Neural cell (in vitro differentiated cells): ENCODE data around the gene FSIP2. TPM values are rescaled to one million over a fixed set of nuclear protein-coding genes. Genes with fewer than 3 reads are reported as not detected.

ENCODE experiments used
- H2AFZ ChIP-seq: fragments of 200-600, 300-800 bp; sonication (generic), shearing (Covaris generic); 2 replicates; pipeline ENCODE4 v1.6.0; 2014; ENCODE audit warnings: low read depth, mild to moderate bottlenecking, antibody characterized with exemption, low read length, moderate library complexity
- H3F3A ChIP-seq: fragments of 200-600 bp; shearing (Covaris generic); 2 replicates; pipeline ENCODE4 v1.6.1; 2016; ENCODE audit warnings: mild to moderate bottlenecking, moderate library complexity, mixed read lengths, antibody characterized with exemption, low read length; ENCODE audit not compliant: insufficient read depth, poor library complexity, severe bottlenecking
- H3K27ac ChIP-seq: fragments of 200-600, 300-800 bp; sonication (generic), shearing (Covaris generic); 2 replicates; pipeline ENCODE4 v1.5.1; 2014; ENCODE audit warnings: mild to moderate bottlenecking, low read length, moderate library complexity
- H3K27me3 ChIP-seq: fragments of 300-800, 200-600 bp; sonication (generic), shearing (Covaris generic); 2 replicates; pipeline ENCODE4 v1.6.0; 2014; ENCODE audit warnings: mild to moderate bottlenecking, low read depth, low read length, moderate library complexity; ENCODE audit not compliant: insufficient read depth
- H3K36me3 ChIP-seq: fragments of 300-800, 200-600 bp; sonication (generic), shearing (Covaris generic); 2 replicates; pipeline ENCODE4 v1.5.1; 2014; ENCODE audit warnings: mild to moderate bottlenecking, antibody characterized with exemption, low read length, moderate library complexity; ENCODE audit not compliant: insufficient read depth
- H3K4me2 ChIP-seq: fragments of 300-800, 200-600 bp; sonication (generic), shearing (Covaris generic); 2 replicates; pipeline ENCODE4 v1.6.0; 2014; ENCODE audit warnings: mild to moderate bottlenecking, low read length
- H3K4me3 ChIP-seq: fragments of 300-800, 200-600 bp; sonication (generic), shearing (Covaris generic); 2 replicates; pipeline ENCODE4 v1.5.1; 2014; ENCODE audit warnings: mild to moderate bottlenecking, low read length, moderate library complexity
- H3K79me2 ChIP-seq: fragments of 200-600 bp; shearing (Covaris generic); replicated peaks from 2 replicates; pipeline ENCODE4 v1.6.0; 2014; ENCODE audit warnings: mild to moderate bottlenecking, low read length, moderate library complexity; ENCODE audit not compliant: insufficient read depth
- H3K9ac ChIP-seq: fragments of 300-800, 200-600 bp; sonication (generic), shearing (Covaris generic); 2 replicates; pipeline ENCODE4 v1.6.1; 2016; ENCODE audit warnings: mild to moderate bottlenecking, low read length, mixed read lengths
- H3K9me2 ChIP-seq: fragments of 200-600 bp; shearing (Covaris generic); 2 replicates; pipeline ENCODE4 v1.6.1; 2016; ENCODE audit warnings: mild to moderate bottlenecking, low read length, mixed read lengths; ENCODE audit not compliant: insufficient read depth
- H3K9me3 ChIP-seq: fragments of 200-600, 300-800 bp; sonication (generic), shearing (Covaris generic); 2 replicates; pipeline ENCODE4 v1.6.1; 2016; ENCODE audit warnings: mild to moderate bottlenecking, mixed run types, low read length, moderate library complexity, mixed read lengths
- H4K20me1 ChIP-seq: fragments of 200-600 bp; shearing (Covaris generic); 2 replicates; pipeline ENCODE4 v1.6.1; 2016; ENCODE audit warnings: mild to moderate bottlenecking, mixed run types; ENCODE audit not compliant: insufficient read depth
- EP300 ChIP-seq: fragments of 450-650 bp; conservative IDR thresholded peaks from 2 replicates; pipeline ENCODE4 v1.6.1; 2014; ENCODE audit warnings: antibody characterized with exemption, mild to moderate bottlenecking, moderate library complexity; ENCODE audit not compliant: poor library complexity, severe bottlenecking
- EZH2 ChIP-seq: fragments of 200-600, 300-800 bp; shearing (Covaris generic), sonication (generic); IDR thresholded peaks from 2 replicates; pipeline ENCODE4 v1.6.1; 2014; ENCODE audit warnings: antibody characterized with exemption, low read length, borderline replicate concordance, mild to moderate bottlenecking; ENCODE audit not compliant: insufficient read depth, poor library complexity, severe bottlenecking
- MXI1 ChIP-seq: fragments of 450-650 bp; conservative IDR thresholded peaks from 2 replicates; pipeline ENCODE4 v1.6.1; 2014; ENCODE audit warnings: antibody characterized with exemption, mild to moderate bottlenecking; ENCODE audit not compliant: poor library complexity, severe bottlenecking
- POLR2AphosphoS5 ChIP-seq: IDR thresholded peaks from 2 replicates; pipeline ENCODE4 v1.6.1; 2012
- RAD21 ChIP-seq: fragments of 450-650 bp; conservative IDR thresholded peaks from 2 replicates; pipeline ENCODE4 v1.6.1; 2014; ENCODE audit warnings: antibody characterized with exemption, mild to moderate bottlenecking, moderate library complexity
- SMC3 ChIP-seq: fragments of 450-650 bp; conservative IDR thresholded peaks from 2 replicates; pipeline ENCODE4 v1.6.1; 2014; ENCODE audit warnings: antibody characterized with exemption, mild to moderate bottlenecking, moderate library complexity; ENCODE audit not compliant: poor library complexity
- TAF1 ChIP-seq: IDR thresholded peaks from 2 replicates; pipeline ENCODE4 v1.6.1; 2012; ENCODE audit warnings: low read depth
- polyA plus RNA-seq: library from polyadenylated mRNA; depleted of rRNA; stranded (reverse); fragments of >200 nt; gene quantifications from 2 replicates; pipeline ENCODE4 v1.2.3, GENCODE V29; 2014
- TF ChIP-seq, protein P1 (sequence below): IDR thresholded peaks from 2 replicates; pipeline ENCODE4 v1.6.1; 2012; ENCODE audit warnings: borderline replicate concordance
- TF ChIP-seq, protein P2 (sequence below): fragments of 450-650 bp; IDR thresholded peaks from 2 replicates; pipeline ENCODE4 v1.5.1; 2014; ENCODE audit warnings: antibody characterized with exemption, mild to moderate bottlenecking, moderate library complexity; ENCODE audit not compliant: poor library complexity, severe bottlenecking

The FSIP2 gene
- polyA plus RNA-seq, 1 donor from 2014 or later: 11.0 TPM

DNA sequence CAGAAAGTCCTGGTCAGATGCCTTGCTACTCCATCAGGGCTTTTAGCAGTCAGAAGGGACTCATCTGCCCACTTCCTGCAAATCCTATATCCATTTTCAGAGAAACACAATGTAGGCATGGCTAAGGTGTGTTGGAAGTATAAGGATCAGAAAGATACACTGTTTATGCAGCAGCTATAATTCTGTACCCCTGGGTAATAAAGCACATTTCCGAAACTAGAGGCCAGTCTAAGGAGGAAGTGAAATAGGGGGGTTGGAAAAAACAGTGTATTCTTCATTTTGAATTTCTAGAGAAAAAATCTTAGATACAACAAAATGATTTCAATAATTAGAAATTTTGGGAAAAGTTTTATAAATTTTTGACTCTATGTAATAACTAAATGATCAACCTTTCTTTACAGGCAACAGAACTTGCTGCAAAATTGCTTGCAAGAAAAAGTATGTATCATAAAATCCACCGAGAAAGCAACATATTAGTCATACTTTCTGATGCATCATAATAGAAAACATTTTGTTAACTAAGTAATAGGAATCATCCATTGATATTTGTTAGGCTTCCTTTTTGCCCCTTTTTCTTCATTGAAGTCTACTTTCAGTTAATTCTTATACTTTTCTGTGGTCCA lies 47.4 kb downstream of the FSIP2 start:
- no peak overlapping the region for H3K4me3 ChIP-seq
- H3K27ac ChIP-seq: no peak overlapping the region
- H3K36me3 ChIP-seq: no peaks in the 10 kb centered on the region
- no peak overlapping the region for H3K4me2 ChIP-seq
- no peaks in the 10 kb centered on the region for H3K9me3 ChIP-seq
- H3K9ac ChIP-seq: no peak overlapping the region
- no peak overlapping the region for H2AFZ ChIP-seq
- TF ChIP-seq TAF1: no peak
- no peak for TF ChIP-seq EZH2
- no peaks in the 10 kb centered on the region for H3K27me3 ChIP-seq
- no peaks in the 10 kb centered on the region for H4K20me1 ChIP-seq
- no peaks in the 10 kb centered on the region for H3K79me2 ChIP-seq
- no peaks in the 10 kb centered on the region for H3K9me2 ChIP-seq
- no peaks in the 10 kb centered on the region for H3F3A ChIP-seq

DNA sequence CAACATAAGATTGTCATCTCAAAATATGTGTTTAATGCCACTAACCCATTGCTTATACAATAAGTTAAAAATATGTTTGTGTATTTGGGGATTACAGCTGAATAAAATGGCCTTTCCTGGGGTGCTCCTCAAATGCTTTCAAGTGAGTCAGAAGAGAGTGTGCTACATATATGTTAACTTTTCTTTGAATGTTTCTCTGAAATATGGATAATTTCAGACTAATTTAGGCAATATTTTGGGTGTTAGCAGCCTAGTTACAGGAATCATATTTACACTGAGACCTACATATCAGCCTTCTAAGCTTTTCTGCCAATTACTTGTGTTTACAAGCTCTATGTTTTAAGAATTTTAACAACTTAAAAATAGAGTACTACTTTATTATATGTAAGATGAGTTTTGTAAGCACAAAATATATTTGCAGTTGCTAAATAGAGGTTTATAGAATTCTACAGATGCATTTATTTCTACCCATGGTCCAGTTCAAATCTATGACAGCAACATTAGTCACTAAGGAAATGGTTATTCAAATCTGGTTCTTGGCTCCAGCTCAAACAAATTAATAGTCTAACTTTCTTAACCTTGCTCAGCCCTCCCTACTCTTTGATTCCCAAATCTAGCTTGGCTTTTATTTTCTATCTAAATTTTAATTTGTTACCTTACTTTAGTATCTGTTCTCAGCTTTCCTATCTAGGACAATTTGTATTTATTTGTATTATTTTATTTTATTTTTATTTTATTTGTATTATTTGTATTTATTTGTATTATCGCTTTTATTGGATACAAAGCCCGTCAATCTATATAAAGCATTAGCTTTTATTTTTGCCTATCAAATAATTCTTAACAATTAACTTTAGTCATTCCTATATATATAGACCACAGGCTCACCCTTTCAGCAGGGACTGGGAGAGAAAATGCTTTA lies 48.9 kb downstream of the FSIP2 start:
- no peaks in the 10 kb centered on the region for H3K9me3 ChIP-seq
- H3K9ac ChIP-seq: no peak overlapping the region
- TF ChIP-seq, protein P1, sequence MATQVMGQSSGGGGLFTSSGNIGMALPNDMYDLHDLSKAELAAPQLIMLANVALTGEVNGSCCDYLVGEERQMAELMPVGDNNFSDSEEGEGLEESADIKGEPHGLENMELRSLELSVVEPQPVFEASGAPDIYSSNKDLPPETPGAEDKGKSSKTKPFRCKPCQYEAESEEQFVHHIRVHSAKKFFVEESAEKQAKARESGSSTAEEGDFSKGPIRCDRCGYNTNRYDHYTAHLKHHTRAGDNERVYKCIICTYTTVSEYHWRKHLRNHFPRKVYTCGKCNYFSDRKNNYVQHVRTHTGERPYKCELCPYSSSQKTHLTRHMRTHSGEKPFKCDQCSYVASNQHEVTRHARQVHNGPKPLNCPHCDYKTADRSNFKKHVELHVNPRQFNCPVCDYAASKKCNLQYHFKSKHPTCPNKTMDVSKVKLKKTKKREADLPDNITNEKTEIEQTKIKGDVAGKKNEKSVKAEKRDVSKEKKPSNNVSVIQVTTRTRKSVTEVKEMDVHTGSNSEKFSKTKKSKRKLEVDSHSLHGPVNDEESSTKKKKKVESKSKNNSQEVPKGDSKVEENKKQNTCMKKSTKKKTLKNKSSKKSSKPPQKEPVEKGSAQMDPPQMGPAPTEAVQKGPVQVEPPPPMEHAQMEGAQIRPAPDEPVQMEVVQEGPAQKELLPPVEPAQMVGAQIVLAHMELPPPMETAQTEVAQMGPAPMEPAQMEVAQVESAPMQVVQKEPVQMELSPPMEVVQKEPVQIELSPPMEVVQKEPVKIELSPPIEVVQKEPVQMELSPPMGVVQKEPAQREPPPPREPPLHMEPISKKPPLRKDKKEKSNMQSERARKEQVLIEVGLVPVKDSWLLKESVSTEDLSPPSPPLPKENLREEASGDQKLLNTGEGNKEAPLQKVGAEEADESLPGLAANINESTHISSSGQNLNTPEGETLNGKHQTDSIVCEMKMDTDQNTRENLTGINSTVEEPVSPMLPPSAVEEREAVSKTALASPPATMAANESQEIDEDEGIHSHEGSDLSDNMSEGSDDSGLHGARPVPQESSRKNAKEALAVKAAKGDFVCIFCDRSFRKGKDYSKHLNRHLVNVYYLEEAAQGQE: no peak
- TF ChIP-seq, protein P2, sequence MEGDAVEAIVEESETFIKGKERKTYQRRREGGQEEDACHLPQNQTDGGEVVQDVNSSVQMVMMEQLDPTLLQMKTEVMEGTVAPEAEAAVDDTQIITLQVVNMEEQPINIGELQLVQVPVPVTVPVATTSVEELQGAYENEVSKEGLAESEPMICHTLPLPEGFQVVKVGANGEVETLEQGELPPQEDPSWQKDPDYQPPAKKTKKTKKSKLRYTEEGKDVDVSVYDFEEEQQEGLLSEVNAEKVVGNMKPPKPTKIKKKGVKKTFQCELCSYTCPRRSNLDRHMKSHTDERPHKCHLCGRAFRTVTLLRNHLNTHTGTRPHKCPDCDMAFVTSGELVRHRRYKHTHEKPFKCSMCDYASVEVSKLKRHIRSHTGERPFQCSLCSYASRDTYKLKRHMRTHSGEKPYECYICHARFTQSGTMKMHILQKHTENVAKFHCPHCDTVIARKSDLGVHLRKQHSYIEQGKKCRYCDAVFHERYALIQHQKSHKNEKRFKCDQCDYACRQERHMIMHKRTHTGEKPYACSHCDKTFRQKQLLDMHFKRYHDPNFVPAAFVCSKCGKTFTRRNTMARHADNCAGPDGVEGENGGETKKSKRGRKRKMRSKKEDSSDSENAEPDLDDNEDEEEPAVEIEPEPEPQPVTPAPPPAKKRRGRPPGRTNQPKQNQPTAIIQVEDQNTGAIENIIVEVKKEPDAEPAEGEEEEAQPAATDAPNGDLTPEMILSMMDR: no peak
- TF ChIP-seq SMC3: no peak
- TF ChIP-seq EZH2: no peak
- no peak for TF ChIP-seq POLR2AphosphoS5
- TF ChIP-seq MXI1: no peak
- TF ChIP-seq TAF1: no peak
- no peak for TF ChIP-seq EP300
- no peak for TF ChIP-seq RAD21
- no peak overlapping the region for H2AFZ ChIP-seq
- no peaks in the 10 kb centered on the region for H3K9me2 ChIP-seq
- no peaks in the 10 kb centered on the region for H4K20me1 ChIP-seq
- H3K27ac ChIP-seq: no peak overlapping the region
- no peaks in the 10 kb centered on the region for H3F3A ChIP-seq
- no peaks in the 10 kb centered on the region for H3K36me3 ChIP-seq
- no peaks in the 10 kb centered on the region for H3K79me2 ChIP-seq
- H3K4me3 ChIP-seq: no peak overlapping the region
- H3K27me3 ChIP-seq: no peaks in the 10 kb centered on the region
- H3K4me2 ChIP-seq: no peak overlapping the region
